ENCODE data around the gene IL18.

Gene IL18

GRCh38 chr11:112206071-112206470, 42.2 kb upstream of the IL18 start:
- no peak for TF ChIP-seq MAX (IDR thresholded peaks at IDR 0.05)
- no peak for TF ChIP-seq RAD21 (IDR thresholded peaks at IDR 0.05; ENCODE audit: low read depth)
- TF ChIP-seq TEAD4 (IDR thresholded peaks at IDR 0.05), result no peak
- no peak for TF ChIP-seq EGR1 (IDR thresholded peaks at IDR 0.05)
- TF ChIP-seq YY1 (IDR thresholded peaks at IDR 0.05; ENCODE audit: low read depth), result no peak
- TF ChIP-seq USF1 (IDR thresholded peaks at IDR 0.05), result no peak
- no peak for TF ChIP-seq TCF12 (IDR thresholded peaks at IDR 0.05; ENCODE audit: low read depth)
- no peak for TF ChIP-seq TAF1 (IDR thresholded peaks at IDR 0.05; ENCODE audit: low read depth)
- no peak for TF ChIP-seq FOXM1 (IDR thresholded peaks at IDR 0.05; ENCODE audit: borderline replicate concordance, low read depth)
- TF ChIP-seq CEBPB (IDR thresholded peaks at IDR 0.05), result no peak
- no peak for TF ChIP-seq CREB1 (IDR thresholded peaks at IDR 0.05; ENCODE audit: low read depth)
- TF ChIP-seq EP300 (IDR thresholded peaks at IDR 0.05; ENCODE audit: borderline replicate concordance), result no peak

GRCh38 chr11:112200252-112200651, 36.4 kb upstream of the IL18 start:
- TF ChIP-seq CREB1 (IDR thresholded peaks at IDR 0.05; ENCODE audit: low read depth) (no peak), FOXM1 (IDR thresholded peaks at IDR 0.05; ENCODE audit: borderline replicate concordance, low read depth) (no peak), TAF1 (IDR thresholded peaks at IDR 0.05; ENCODE audit: low read depth) (no peak), MAX (IDR thresholded peaks at IDR 0.05) (no peak), TEAD4 (IDR thresholded peaks at IDR 0.05) (no peak), RAD21 (IDR thresholded peaks at IDR 0.05; ENCODE audit: low read depth) (no peak), CEBPB (IDR thresholded peaks at IDR 0.05) (no peak), EP300 (IDR thresholded peaks at IDR 0.05; ENCODE audit: borderline replicate concordance) (no peak), ZBTB7A (IDR thresholded peaks at IDR 0.05; ENCODE audit: low read depth) (no peak), USF1 (IDR thresholded peaks at IDR 0.05) (no peak), EGR1 (IDR thresholded peaks at IDR 0.05) (no peak), TCF12 (IDR thresholded peaks at IDR 0.05; ENCODE audit: low read depth) (no peak), REST (IDR thresholded peaks at IDR 0.05; ENCODE audit: low read depth) (no peak), NFIC (IDR thresholded peaks at IDR 0.05) (no peak), YY1 (IDR thresholded peaks at IDR 0.05; ENCODE audit: low read depth) (no peak)

- TF ChIP-seq YY1 (IDR thresholded peaks at IDR 0.05; ENCODE audit: low read depth), result no peak
- no peak for TF ChIP-seq CEBPB (IDR thresholded peaks at IDR 0.05)
- no peak for TF ChIP-seq MAX (IDR thresholded peaks at IDR 0.05)
- TF ChIP-seq USF1 (IDR thresholded peaks at IDR 0.05), result no peak
- TF ChIP-seq FOXM1 (IDR thresholded peaks at IDR 0.05; ENCODE audit: borderline replicate concordance, low read depth), result no peak
- no peak for TF ChIP-seq EGR1 (IDR thresholded peaks at IDR 0.05)
- no peak for TF ChIP-seq TEAD4 (IDR thresholded peaks at IDR 0.05)
- TF ChIP-seq CREB1 (IDR thresholded peaks at IDR 0.05; ENCODE audit: low read depth), result no peak
- no peak for TF ChIP-seq NFIC (IDR thresholded peaks at IDR 0.05)
- TF ChIP-seq TCF12 (IDR thresholded peaks at IDR 0.05; ENCODE audit: low read depth), result no peak
- TF ChIP-seq EP300 (IDR thresholded peaks at IDR 0.05; ENCODE audit: borderline replicate concordance), result no peak
- no peak for TF ChIP-seq TAF1 (IDR thresholded peaks at IDR 0.05; ENCODE audit: low read depth)
- no peak for TF ChIP-seq RAD21 (IDR thresholded peaks at IDR 0.05; ENCODE audit: low read depth)
- TF ChIP-seq REST (IDR thresholded peaks at IDR 0.05; ENCODE audit: low read depth), result no peak
- no peak for TF ChIP-seq ZBTB7A (IDR thresholded peaks at IDR 0.05; ENCODE audit: low read depth)
These were observed 32.7 kb upstream of the IL18 start for GRCh38 chr11:112196519-112197087.

GRCh38 chr11:112195951-112196351, 32.1 kb upstream of the IL18 start:
- no peak for TF ChIP-seq USF1 (IDR thresholded peaks at IDR 0.05)
- TF ChIP-seq YY1 (IDR thresholded peaks at IDR 0.05; ENCODE audit: low read depth), result no peak
- no peak for TF ChIP-seq EGR1 (IDR thresholded peaks at IDR 0.05)
- no peak for TF ChIP-seq CREB1 (IDR thresholded peaks at IDR 0.05; ENCODE audit: low read depth)
- no peak for TF ChIP-seq RAD21 (IDR thresholded peaks at IDR 0.05; ENCODE audit: low read depth)
- no peak for TF ChIP-seq REST (IDR thresholded peaks at IDR 0.05; ENCODE audit: low read depth)
- TF ChIP-seq NFIC (IDR thresholded peaks at IDR 0.05), result no peak
- TF ChIP-seq TCF12 (IDR thresholded peaks at IDR 0.05; ENCODE audit: low read depth), result no peak
- no peak for TF ChIP-seq CEBPB (IDR thresholded peaks at IDR 0.05)
- TF ChIP-seq TEAD4 (IDR thresholded peaks at IDR 0.05), result no peak
